ENCODE results near the gene PLAC1.

PLAC1 gene

GRCh38 chrX:134588806-134589205, 69.5 kb downstream of the PLAC1 start:
- DNase-seq (ENCODE audit: extremely low spot score): no peak
- ChIA-PET POLR2A (no interaction called here), CTCF (no interaction called here)
- no peak for TF ChIP-seq PKNOX1 (IDR thresholded peaks at IDR 0.05)
- no peak for TF ChIP-seq LEF1 (IDR thresholded peaks at IDR 0.05; ENCODE audit: borderline replicate concordance)
- no peak for TF ChIP-seq L3MBTL2 (conservative IDR thresholded peaks at IDR 0.05)
- no peak for TF ChIP-seq FOXM1 (IDR thresholded peaks at IDR 0.05; ENCODE audit: borderline replicate concordance)
- TF ChIP-seq ARNT (IDR thresholded peaks at IDR 0.05): no peak

- POLR2A ChIA-PET: no interaction called here
- CTCF ChIA-PET: no interaction called here
- no peak for DNase-seq (ENCODE audit: extremely low spot score)
- TF ChIP-seq NFRKB (IDR thresholded peaks at IDR 0.05): no peak
- no peak for TF ChIP-seq CTBP1 (IDR thresholded peaks at IDR 0.05; ENCODE audit: borderline replicate concordance)
- TF ChIP-seq SUZ12 (IDR thresholded peaks at IDR 0.05): no peak
- no peak for TF ChIP-seq L3MBTL2 (conservative IDR thresholded peaks at IDR 0.05)
- no peak for TF ChIP-seq SP1 (IDR thresholded peaks at IDR 0.05)
- TF ChIP-seq ZNF384 (IDR thresholded peaks at IDR 0.05): no peak
- no peak for TF ChIP-seq ELF4 (IDR thresholded peaks at IDR 0.05)
- no peak for TF ChIP-seq PKNOX1 (IDR thresholded peaks at IDR 0.05)
- no peak for TF ChIP-seq FOXK2 (IDR thresholded peaks at IDR 0.05)
- TF ChIP-seq BHLHE40 (IDR thresholded peaks at IDR 0.05; ENCODE audit: borderline replicate concordance): no peak
- no peak for TF ChIP-seq TARDBP (IDR thresholded peaks at IDR 0.05)
- no peak for TF ChIP-seq LEF1 (IDR thresholded peaks at IDR 0.05; ENCODE audit: borderline replicate concordance)
Measured at GRCh38 chrX:134580907-134581306, 77.4 kb downstream of the PLAC1 start.

GRCh38 chrX:134573683-134574035, 84.6 kb downstream of the PLAC1 start:
- CTCF ChIA-PET: no interaction called here
- no peak for DNase-seq (ENCODE audit: extremely low spot score)
- TF ChIP-seq CTBP1 (IDR thresholded peaks at IDR 0.05; ENCODE audit: borderline replicate concordance) (no peak), NFRKB (IDR thresholded peaks at IDR 0.05) (no peak), L3MBTL2 (conservative IDR thresholded peaks at IDR 0.05) (no peak), SUZ12 (IDR thresholded peaks at IDR 0.05) (no peak), FOXK2 (IDR thresholded peaks at IDR 0.05) (no peak), SP1 (IDR thresholded peaks at IDR 0.05) (no peak), LEF1 (IDR thresholded peaks at IDR 0.05; ENCODE audit: borderline replicate concordance) (no peak), HDGF (IDR thresholded peaks at IDR 0.05; ENCODE audit: borderline replicate concordance) (no peak), FOXM1 (IDR thresholded peaks at IDR 0.05; ENCODE audit: borderline replicate concordance) (no peak), ARNT (IDR thresholded peaks at IDR 0.05) (no peak), PKNOX1 (IDR thresholded peaks at IDR 0.05) (no peak), ZNF384 (IDR thresholded peaks at IDR 0.05) (no peak)
- POLR2A ChIA-PET: no interaction called here

- TF ChIP-seq TARDBP (IDR thresholded peaks at IDR 0.05) (no peak), PKNOX1 (IDR thresholded peaks at IDR 0.05) (no peak), NFRKB (IDR thresholded peaks at IDR 0.05) (no peak), HDGF (IDR thresholded peaks at IDR 0.05; ENCODE audit: borderline replicate concordance) (no peak), ARNT (IDR thresholded peaks at IDR 0.05) (no peak), SP1 (IDR thresholded peaks at IDR 0.05) (no peak), SUZ12 (IDR thresholded peaks at IDR 0.05) (no peak), BHLHE40 (IDR thresholded peaks at IDR 0.05; ENCODE audit: borderline replicate concordance) (no peak), CTBP1 (IDR thresholded peaks at IDR 0.05; ENCODE audit: borderline replicate concordance) (no peak), FOXM1 (IDR thresholded peaks at IDR 0.05; ENCODE audit: borderline replicate concordance) (no peak), FOXA1 (IDR thresholded peaks at IDR 0.05) (no peak), FOXK2 (IDR thresholded peaks at IDR 0.05) (no peak), L3MBTL2 (conservative IDR thresholded peaks at IDR 0.05) (no peak)
- ChIA-PET POLR2A (no interaction called here), CTCF (no interaction called here)
- DNase-seq (ENCODE audit: extremely low spot score): no peak
Measured at GRCh38 chrX:134572816-134573682, 85.2 kb downstream of the PLAC1 start.

GRCh38 chrX:134571796-134572195, 86.5 kb downstream of the PLAC1 start:
- DNase-seq (ENCODE audit: extremely low spot score): no peak
- POLR2A ChIA-PET: interaction anchor here (1.0 to 1.3 kb wide), 3 partner anchors 13 to 166 kb away, joined by 3 read pairs; no protein-coding TSS in a partner anchor
- CTCF ChIA-PET: interaction anchor here (0.7 to 1.1 kb wide), 2 partner anchors 9 to 143 kb away, joined by 3 to 4 read pairs; no protein-coding TSS in a partner anchor
- TF ChIP-seq SP1 (IDR thresholded peaks at IDR 0.05) (no peak), PKNOX1 (IDR thresholded peaks at IDR 0.05) (peak; percentile 74)

Data from HEK293T (cell line).